Duodenal mucosa (tissue), 2 donors: ENCODE results near the gene CISH.

Experiments
- H3K27ac ChIP-seq: one replicate; pipeline ENCODE4 v1.7.0; 2013; ENCODE audit warnings: low read depth, low read length
- H3K27me3 ChIP-seq, 2 donors: one replicate each; pipeline ENCODE4 v1.7.0; 2013; ENCODE audit warnings: low read length in 2 of 2, control low read depth in 1 of 2; ENCODE audit not compliant: insufficient read depth in 2 of 2, control insufficient read depth in 1 of 2
- H3K36me3 ChIP-seq, 2 donors: one replicate each; pipeline ENCODE4 v1.7.0; 2013; ENCODE audit warnings: low read length in 2 of 2, control low read depth in 1 of 2; ENCODE audit not compliant: insufficient read depth in 2 of 2, control insufficient read depth in 1 of 2
- H3K4me1 ChIP-seq, 2 donors: one replicate each; pipeline ENCODE4 v1.7.0; 2013; ENCODE audit warnings: low read length in 2 of 2, control low read depth in 1 of 2; ENCODE audit not compliant: insufficient read depth in 2 of 2, control insufficient read depth in 1 of 2
- H3K4me3 ChIP-seq, 2 donors: one replicate each; pipeline ENCODE4 v1.7.0; 2013; ENCODE audit warnings: low read length in 2 of 2, low read depth in 1 of 2
- H3K9ac ChIP-seq, 2 donors: one replicate each; pipeline ENCODE4 v1.7.0; 2013; ENCODE audit warnings: low read length in 2 of 2, low read depth in 1 of 2
- H3K9me3 ChIP-seq, 2 donors: one replicate each; pipeline ENCODE4 v1.7.0; 2013; ENCODE audit warnings: low read length in 2 of 2, control low read depth in 1 of 2; ENCODE audit not compliant: control insufficient read depth in 1 of 2

The CISH gene

DNA sequence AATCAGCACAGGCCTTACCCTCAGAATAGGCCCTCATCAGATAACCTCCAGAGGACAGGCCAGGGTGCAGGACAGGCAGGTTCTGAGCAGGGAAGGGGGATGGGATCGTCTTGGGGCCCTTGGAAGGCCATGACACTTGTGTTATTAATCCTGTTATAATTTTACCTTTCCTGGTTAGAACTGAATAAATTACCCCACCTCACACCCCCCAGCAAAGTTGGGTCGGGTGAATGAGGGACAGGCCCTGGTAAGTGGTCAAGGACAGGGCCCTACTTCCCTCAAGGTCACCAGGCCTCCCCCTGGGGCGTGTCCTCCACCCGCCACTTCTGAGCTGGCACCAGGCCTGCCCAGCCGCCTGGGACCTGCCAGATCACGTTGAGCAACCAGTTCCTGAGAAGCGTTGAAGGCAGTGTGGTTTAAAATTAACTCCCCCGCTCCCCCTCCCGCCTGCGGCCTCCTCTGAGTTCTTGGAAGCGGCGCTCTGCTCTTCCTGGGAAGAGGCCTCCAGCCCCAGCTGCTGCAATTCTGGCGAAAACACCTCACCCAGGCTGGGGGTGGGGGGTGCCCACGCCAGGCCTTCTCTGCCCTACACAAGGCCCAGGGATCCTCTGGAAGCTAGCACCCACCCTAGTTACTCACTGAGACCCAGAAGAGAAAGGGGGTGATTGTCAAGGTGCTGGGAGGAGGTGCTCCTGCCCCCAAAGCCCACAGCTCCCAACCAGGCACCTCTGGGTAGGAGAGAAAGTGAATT is 10.6 kb downstream of the CISH start:
- Histone ChIP-seq H3K9ac (peak overlapping the region; percentile 67 to 68), H3K4me1 (peaks cover 56 to 63% of the 10 kb centered on the region in 2 donors), H3K4me3 (peak overlapping the region; percentile 46 to 53), H3K27ac (peak overlapping the region; percentile 82), H3K36me3 (peaks cover 7 to 17% of the 10 kb centered on the region in 2 donors), H3K27me3 (no peaks in the 10 kb centered on the region), H3K9me3 (no peaks in the 10 kb centered on the region)

DNA sequence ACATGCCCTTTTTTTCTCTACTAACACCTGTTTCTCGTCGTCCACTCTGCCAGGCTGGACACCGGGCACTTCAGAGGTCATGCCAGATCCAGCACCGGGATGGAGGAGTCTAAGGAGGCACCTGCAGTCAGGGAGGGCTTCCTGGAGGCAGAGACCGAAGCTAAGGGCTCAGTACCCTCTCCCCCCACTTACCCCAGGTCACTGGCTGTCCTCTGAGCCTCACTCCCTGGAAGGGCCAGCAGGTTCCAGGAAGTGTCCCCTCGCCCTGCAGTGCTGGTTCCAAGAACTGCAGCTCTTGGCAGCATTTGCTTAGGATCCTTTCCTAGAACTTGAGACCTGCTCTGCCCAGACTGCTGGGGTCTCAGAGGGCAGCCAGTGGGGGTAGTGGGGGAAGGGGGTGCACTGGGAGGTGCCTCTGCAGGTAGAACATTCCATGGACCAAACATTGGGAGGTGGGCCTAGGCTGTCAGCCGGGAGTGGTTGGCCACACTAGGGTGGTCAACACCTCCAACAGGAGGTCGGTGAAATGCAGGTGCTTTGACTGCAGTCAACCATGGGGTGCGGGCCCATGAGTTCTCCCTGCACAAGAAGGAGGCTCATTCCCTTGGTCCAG is 11.3 kb downstream of the CISH start:
- H3K27me3 ChIP-seq = no peaks in the 10 kb centered on the region
- no peaks in the 10 kb centered on the region for H3K9me3 ChIP-seq
- peaks cover 7 to 12% of the 10 kb centered on the region in 2 donors for H3K36me3 ChIP-seq
- peaks cover 51 to 55% of the 10 kb centered on the region in 2 donors for H3K4me1 ChIP-seq
- H3K4me3 ChIP-seq = peak overlapping the region in 1 of 2 donors; percentile 13
- H3K9ac ChIP-seq = peak overlapping the region; percentile 58 to 67
- peak overlapping the region; percentile 82 for H3K27ac ChIP-seq

DNA sequence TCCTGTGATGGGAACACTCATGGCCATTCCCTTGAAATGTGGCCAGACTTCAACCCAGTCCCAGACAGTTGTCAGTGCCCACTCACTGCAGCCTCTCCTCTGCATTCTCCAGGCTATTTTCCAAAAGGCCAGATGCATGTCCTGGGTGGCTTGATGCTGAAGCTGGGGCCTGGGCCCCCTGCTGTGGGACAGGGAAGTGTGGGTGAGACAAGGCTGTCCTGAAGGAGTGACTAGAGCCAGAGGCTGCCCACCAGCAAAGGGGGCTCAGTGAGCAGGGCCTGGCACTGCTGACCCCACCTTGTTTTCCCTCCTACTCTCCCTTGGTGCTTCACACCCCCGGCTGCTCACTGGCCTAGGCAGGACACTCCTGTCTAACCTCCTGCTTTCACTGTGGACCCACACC is 11.9 kb downstream of the CISH start:
- Histone ChIP-seq H3K27me3 (no peaks in the 10 kb centered on the region), H3K4me1 (peaks cover 47 to 51% of the 10 kb centered on the region in 2 donors), H3K9ac (peak overlapping the region in 1 of 2 donors; percentile 27), H3K27ac (peak overlapping the region; percentile 46), H3K9me3 (no peaks in the 10 kb centered on the region), H3K36me3 (peaks cover 4 to 6% of the 10 kb centered on the region in 2 donors), H3K4me3 (no peak overlapping the region)

DNA sequence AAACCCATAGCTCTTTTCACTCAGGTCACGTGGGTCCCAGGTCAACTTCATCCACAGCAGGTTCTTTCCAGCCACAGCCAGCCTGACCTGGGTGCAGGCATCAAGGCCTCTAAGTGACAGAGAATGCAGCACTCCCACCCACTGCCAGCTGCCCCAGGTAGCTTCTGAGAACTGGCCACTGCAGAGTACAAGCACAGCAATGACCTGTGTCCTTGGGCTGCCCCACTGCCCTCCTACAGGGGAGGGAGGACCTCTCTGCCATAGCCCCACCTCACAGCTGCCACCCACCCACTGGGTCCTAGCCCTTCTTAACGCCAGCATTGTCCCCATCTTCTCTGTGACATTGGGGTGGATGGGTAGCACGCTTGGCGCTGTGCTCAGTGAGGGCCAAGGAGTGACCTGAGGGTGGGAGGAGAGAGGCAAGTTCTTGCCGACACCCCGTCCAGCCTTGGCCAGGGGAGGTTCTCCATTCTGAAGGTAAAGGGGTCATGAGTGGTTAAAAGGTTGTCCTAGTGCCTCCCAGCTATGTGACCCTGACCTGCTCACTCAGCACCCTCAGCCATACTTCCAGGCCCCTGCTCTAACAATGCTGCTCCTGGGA is 12.4 kb downstream of the CISH start:
- Histone ChIP-seq H3K9ac (peak overlapping the region in 1 of 2 donors; percentile 27), H3K27ac (peak overlapping the region; percentile 46)

DNA sequence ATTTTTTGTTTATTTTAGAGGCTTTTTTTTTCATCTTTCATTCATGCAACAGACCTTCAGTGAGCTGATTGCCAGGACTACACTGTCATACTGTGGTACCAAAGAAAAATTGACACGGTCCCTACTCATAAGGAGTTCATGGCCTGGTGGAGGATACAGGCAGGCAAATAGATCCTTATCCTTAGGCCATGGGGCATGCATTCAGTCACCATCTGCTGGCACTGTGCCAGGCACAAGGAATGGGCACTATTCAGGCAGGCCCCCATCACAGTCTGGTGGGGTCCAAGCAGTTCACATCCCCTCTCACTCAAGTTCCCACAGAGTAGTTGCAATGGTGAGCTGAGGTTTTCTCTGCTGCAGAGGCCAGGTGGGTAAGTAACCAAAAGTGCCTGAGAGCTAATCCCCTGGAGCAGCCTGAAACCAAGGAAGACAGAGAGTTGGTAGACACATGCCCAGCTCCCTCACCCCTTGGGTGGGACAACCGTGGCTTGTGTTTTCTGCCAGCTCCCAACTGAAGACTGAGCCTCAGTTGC is 17.3 kb downstream of the CISH start:
- no peak overlapping the region for H3K4me3 ChIP-seq
- no peak overlapping the region for H3K27ac ChIP-seq
- no peaks in the 10 kb centered on the region for H3K36me3 ChIP-seq
- no peaks in the 10 kb centered on the region for H3K27me3 ChIP-seq
- H3K9ac ChIP-seq = no peak overlapping the region
- no peaks in the 10 kb centered on the region for H3K9me3 ChIP-seq
- H3K4me1 ChIP-seq = peaks cover 22 to 29% of the 10 kb centered on the region in 2 donors

More for the DNA sequence above, 12.4 kb downstream of the CISH start:
- no peaks in the 10 kb centered on the region for H3K27me3 ChIP-seq
- no peak overlapping the region for H3K4me3 ChIP-seq
- H3K9me3 ChIP-seq = no peaks in the 10 kb centered on the region
- peaks cover 0 to 2% of the 10 kb centered on the region in 2 donors for H3K36me3 ChIP-seq
- H3K4me1 ChIP-seq = peaks cover 42 to 50% of the 10 kb centered on the region in 2 donors

DNA sequence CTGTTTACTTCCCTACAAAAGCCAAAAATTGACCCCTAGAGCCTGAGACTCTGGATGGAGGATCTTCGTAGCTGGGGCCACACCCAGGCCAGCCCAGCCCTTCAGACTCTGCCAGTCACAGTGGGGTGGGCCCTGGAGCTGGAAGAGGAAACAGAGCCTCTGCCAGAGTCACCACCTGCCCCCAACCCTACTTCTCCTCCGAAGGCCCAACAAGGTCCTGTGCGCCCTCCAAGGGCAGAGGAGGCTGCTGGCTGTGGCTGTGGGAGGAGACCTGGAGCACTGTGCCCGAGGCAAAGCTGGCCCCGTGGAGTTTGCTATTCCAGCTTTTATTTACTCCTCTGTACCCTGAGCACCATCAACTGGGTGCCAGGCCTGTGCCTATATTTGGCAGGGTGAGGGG is 19.0 kb downstream of the CISH start:
- H3K4me1 ChIP-seq = peaks cover 29% of the 10 kb centered on the region in 2 donors
- H3K36me3 ChIP-seq = no peaks in the 10 kb centered on the region
- no peak overlapping the region for H3K9ac ChIP-seq
- H3K27ac ChIP-seq = no peak overlapping the region
- no peaks in the 10 kb centered on the region for H3K9me3 ChIP-seq
- H3K27me3 ChIP-seq = no peaks in the 10 kb centered on the region
- H3K4me3 ChIP-seq = no peak overlapping the region

DNA sequence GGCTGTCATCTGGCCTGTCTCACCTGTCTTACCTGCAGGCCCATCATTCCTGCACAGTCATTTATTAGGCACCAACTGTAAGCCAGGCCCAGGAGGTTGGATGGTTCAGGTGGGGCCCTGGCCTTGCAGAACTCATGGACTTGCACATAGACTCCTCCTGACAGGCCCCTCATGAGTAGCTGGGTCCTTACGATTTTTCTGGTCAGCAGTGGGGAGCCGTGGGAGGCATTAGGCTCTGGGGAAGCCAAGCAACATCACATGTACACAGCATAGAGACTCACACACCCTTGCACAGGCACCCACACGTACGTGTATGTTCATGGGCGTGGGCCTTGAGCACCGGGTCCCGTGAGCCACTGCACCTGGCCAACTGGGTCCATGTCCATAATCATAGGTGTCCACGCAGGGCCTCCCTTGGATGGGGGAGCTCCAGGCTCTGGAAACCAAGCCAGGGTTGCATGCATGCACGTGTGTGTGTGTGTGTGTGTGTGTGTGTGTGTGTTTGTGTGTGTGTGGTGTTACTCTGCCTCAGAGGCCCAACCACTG is 20.3 kb downstream of the CISH start:
- Histone ChIP-seq H3K4me3 (peak overlapping the region; percentile 26), H3K9me3 (no peaks in the 10 kb centered on the region), H3K9ac (peak overlapping the region; percentile 0 to 43), H3K4me1 (peaks cover 29% of the 10 kb centered on the region in 2 donors), H3K36me3 (no peaks in the 10 kb centered on the region), H3K27ac (peak overlapping the region; percentile 30), H3K27me3 (no peaks in the 10 kb centered on the region)

DNA sequence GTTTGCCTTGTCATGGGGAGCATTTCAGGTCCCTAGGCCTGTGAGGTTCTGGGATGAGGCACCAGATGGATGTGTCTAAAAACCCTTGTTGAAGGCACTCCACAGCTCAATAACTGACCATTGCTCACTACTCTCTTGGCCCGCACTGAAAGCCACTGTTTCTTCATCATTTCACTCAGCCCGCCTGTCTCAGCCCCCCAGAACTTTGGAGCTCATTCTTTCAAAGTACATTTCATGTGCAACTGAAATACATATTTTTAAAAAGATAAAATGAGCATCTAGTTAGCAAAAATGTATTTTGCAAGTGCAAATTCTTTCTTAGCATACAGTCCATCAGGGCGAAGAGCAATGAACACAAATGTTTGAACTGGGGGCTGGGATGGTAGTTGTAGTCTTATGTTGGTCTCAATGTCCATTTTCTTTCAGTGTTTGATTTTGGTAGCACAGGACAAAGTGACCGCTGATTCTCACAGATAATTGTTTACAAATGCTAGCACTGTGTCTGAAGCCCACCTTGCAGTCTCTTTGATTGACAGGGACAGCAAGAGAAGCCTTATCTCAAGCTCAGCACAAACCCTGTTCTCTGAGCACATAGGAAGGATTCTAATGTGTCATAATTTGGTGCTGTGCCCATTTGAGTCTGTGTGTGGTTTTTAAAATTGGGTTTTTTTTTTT is 22.7 kb downstream of the CISH start:
- Histone ChIP-seq H3K27ac (no peak overlapping the region), H3K9me3 (no peaks in the 10 kb centered on the region), H3K27me3 (no peaks in the 10 kb centered on the region), H3K4me3 (no peak overlapping the region), H3K36me3 (no peaks in the 10 kb centered on the region), H3K4me1 (peaks cover 24 to 29% of the 10 kb centered on the region in 2 donors), H3K9ac (no peak overlapping the region)

DNA sequence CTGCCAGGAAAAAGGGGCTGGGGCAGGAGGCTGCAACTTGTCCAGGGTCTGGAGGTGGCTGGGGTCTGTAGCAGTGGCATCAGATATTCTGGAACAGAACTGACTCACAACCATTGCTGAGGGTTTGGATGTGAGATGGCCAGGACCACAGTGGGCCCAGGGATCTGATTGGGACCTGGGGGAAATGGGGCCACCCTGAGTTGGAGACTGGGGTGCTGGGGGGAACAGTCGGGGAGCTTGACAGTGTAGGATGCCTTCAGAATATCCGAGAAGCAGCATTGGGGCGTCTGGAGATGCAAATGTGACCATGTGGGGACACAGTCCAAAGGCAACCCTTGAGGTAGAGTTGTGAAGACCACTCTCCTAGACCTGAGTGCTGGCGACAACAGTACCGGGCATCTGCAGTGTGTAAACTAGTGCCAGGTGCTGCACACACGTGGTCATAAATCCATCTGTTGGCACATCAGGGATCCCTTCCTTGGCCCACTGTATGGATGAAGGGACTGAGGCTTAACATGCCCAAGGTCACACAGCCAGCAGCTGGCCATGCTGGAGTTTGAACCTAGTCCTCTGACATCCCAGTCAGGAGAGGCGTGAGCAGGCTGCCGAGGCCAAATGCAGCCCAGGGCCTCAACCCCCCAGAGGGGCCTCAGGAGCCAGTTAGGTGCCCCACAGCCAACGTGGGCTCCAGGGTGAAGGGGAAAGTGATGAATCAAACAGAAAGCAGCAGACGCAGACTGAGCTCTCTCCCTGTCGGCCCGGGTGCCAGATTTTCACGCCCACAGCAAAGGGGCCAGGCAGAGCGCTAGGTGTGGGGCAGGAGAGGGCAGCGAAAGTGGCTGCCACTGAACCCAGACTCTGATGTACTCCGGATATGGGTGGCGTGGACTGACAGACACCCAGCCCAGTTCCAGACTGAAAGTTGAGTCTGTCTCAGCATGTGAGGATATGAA is 23.5 kb downstream of the CISH start:
- Histone ChIP-seq H3K9ac (no peak overlapping the region), H3K27ac (no peak overlapping the region), H3K4me1 (peaks cover 23 to 29% of the 10 kb centered on the region in 2 donors), H3K9me3 (no peaks in the 10 kb centered on the region), H3K36me3 (no peaks in the 10 kb centered on the region), H3K27me3 (no peaks in the 10 kb centered on the region), H3K4me3 (no peak overlapping the region)
